HG03108 (cell line): ENCODE measurements around the gene ZNF419.
"Not testable (repeated sequence)": the region's sequence is repeated elsewhere in the genome, so short reads cannot be mapped to it uniquely, and the experiment has no call there.

ENCODE experiments used
- ATAC-seq: cut with Tn5 transposase; IDR thresholded peaks from one replicate; pipeline ENCODE4 v1.9.1; 2021; ENCODE audit warnings: moderate library complexity; ENCODE audit not compliant: unreplicated experiment

The ZNF419 gene

GRCh38 chr19:57487477-57488298, at the start of gene ZNF419:
ZNF419 (plus strand) TSS chr19:57487750; CDS start chr19:57487951, 201 bp downstream.
- peak; percentile 94 for ATAC-seq

- no peak for ATAC-seq
These were observed 49.6 kb upstream of the ZNF419 start for GRCh38 chr19:57437931-57438330.

- no peak for ATAC-seq
These were observed 48.6 kb upstream of the ZNF419 start for GRCh38 chr19:57438925-57439324.

GRCh38 chr19:57441979-57442752, 45.4 kb upstream of the ZNF419 start:
- no peak for ATAC-seq

GRCh38 chr19:57443121-57443696, 44.3 kb upstream of the ZNF419 start:
- ATAC-seq, result no peak

- ATAC-seq, result no peak
These were observed 35.2 kb upstream of the ZNF419 start for GRCh38 chr19:57452307-57452706.

- no peak for ATAC-seq
These were observed 21.7 kb upstream of the ZNF419 start for GRCh38 chr19:57465680-57466381.

- no peak for ATAC-seq
These were observed 21.1 kb upstream of the ZNF419 start for GRCh38 chr19:57466489-57466888.

GRCh38 chr19:57473646-57474045, 13.9 kb upstream of the ZNF419 start:
- ATAC-seq, result no peak

GRCh38 chr19:57477191-57478008, 10.2 kb upstream of the ZNF419 start, which contains the start of gene ZNF772:
ZNF772 (minus strand) TSS chr19:57477566; CDS start chr19:57477309, 257 bp downstream.
- ATAC-seq, result peak; percentile 97

- ATAC-seq, result not testable (repeated sequence)
These were observed 722 bp downstream of the ZNF419 start for GRCh38 chr19:57488299-57488644.

GRCh38 chr19:57499332-57499679, 11.8 kb downstream of the ZNF419 start:
- not testable (repeated sequence) for ATAC-seq

- ATAC-seq, result peak; percentile 97
These were observed 12.3 kb downstream of the ZNF419 start, which contains the start of gene ZNF773 for GRCh38 chr19:57499680-57500395. ZNF773 (plus strand) TSS chr19:57499938; CDS start chr19:57500081, 143 bp downstream.

GRCh38 chr19:57500400-57500799, 12.8 kb downstream of the ZNF419 start:
- ATAC-seq, result not testable (repeated sequence)

GRCh38 chr19:57506163-57506562, 18.6 kb downstream of the ZNF419 start:
- no peak for ATAC-seq

GRCh38 chr19:57511484-57511883, 23.9 kb downstream of the ZNF419 start:
- no peak for ATAC-seq

GRCh38 chr19:57512845-57513244, 25.3 kb downstream of the ZNF419 start:
- ATAC-seq, result no peak

GRCh38 chr19:57515255-57515654, 27.7 kb downstream of the ZNF419 start:
- ATAC-seq, result no peak

GRCh38 chr19:57518021-57518420, 30.5 kb downstream of the ZNF419 start:
- ATAC-seq, result not testable (repeated sequence)
